GM12801 (cell line): ENCODE data around the gene SCN4B.
A peak's percentile ranks its signal among the peaks of the same experiment; 100 is the strongest.

Source experiments
- TF ChIP-seq, protein P1 (sequence below): IDR thresholded peaks from one replicate; pipeline ENCODE4 v1.5.1; 2011; ENCODE audit warnings: control low read depth; ENCODE audit not compliant: insufficient read length; ENCODE audit errors: extremely low read depth

SCN4B gene

GRCh38 chr11:118152552-118153471, at the start of gene SCN4B:
Gene SCN4B, minus strand, starts transcription at chr11:118152823. Its CDS starts 150 bp downstream, at chr11:118152673.
- TF ChIP-seq, protein P1, sequence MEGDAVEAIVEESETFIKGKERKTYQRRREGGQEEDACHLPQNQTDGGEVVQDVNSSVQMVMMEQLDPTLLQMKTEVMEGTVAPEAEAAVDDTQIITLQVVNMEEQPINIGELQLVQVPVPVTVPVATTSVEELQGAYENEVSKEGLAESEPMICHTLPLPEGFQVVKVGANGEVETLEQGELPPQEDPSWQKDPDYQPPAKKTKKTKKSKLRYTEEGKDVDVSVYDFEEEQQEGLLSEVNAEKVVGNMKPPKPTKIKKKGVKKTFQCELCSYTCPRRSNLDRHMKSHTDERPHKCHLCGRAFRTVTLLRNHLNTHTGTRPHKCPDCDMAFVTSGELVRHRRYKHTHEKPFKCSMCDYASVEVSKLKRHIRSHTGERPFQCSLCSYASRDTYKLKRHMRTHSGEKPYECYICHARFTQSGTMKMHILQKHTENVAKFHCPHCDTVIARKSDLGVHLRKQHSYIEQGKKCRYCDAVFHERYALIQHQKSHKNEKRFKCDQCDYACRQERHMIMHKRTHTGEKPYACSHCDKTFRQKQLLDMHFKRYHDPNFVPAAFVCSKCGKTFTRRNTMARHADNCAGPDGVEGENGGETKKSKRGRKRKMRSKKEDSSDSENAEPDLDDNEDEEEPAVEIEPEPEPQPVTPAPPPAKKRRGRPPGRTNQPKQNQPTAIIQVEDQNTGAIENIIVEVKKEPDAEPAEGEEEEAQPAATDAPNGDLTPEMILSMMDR: no peak

DNA sequence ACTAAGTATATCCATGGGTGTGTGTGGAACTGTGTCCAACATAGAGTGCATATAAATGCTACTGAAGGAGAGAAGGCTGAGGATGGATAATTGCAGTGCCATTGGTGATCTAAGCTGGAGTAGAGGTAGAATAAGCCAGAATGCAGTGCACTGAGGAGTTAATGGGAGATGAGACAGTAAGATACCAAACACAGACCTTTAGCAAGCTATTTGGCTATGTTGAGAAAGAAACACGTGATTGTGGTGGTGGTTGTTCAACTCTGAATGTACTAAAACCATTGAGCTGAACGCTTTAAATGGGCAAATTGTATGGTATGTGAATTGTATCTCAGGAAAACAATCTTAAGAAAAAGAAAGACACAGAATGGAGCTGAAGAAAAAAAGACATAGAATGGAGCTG, 49.3 kb upstream of the SCN4B start:
- TF ChIP-seq, protein P1: no peak

DNA sequence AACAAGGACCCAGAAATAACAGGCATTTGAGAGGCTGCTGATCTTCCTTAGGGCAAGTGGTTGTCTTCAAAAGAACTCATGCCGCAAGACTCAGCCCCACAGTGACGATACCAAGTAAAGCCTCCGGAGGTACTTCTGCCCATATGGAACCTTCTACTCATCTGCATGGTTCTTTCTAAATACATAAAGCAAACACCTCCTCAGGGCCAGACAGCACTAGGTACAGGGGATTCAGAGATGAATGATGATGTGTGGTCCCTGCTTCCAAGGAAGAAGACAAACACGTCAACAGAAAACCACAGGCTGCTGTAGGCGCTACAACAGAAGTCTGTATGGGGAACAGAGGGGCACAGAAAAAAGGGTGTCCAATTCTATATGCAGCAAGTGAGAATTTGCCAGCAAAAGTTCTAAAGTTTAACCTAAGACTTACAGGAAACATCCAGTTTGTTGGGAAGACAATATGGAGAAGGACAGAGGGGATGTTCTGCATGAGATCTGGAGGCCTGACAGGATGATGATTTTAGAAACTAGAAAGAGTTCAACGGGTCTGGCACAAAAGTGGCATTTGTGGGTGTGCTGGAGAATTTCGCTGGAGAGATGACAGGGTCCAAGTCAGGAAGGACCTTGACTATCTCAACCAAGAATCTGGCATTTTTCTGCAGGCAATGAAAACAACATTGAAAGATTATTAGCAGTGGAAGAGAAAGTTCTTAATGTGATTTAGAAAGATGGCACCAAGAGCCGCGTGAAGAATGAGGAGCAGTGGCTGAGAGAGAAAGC, 48.5 kb upstream of the SCN4B start:
- TF ChIP-seq, protein P1: no peak

- TF ChIP-seq, protein P1: no peak
Measured at GRCh38 chr11:118200497-118200896, 47.9 kb upstream of the SCN4B start.

DNA sequence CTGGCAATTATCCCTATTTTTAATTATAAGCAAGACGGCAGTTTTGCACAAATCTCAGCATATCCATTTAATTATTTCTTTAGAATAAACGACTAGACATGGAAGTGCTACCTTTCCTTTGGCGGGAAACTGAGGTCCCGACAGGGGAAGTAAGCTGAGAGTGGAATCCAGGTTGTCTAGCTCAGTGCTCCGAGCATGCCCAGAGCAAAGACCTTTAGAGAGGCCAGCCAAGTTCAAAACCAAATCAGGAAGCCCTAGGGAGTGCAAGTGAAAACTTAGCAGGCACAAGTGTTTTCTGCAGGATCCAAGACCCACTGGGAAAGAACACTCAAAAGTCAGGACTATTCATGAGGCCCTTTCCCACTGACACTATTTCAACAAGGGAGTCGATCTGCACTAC, 46.5 kb upstream of the SCN4B start:
- TF ChIP-seq, protein P1: no peak

- TF ChIP-seq, protein P1: peak; percentile 66
Measured at GRCh38 chr11:118198370-118198769, 45.7 kb upstream of the SCN4B start.
